IMR-90 (cell line): ENCODE results near the gene CHD3. TPM values are rescaled to one million over a fixed set of nuclear protein-coding genes. Genes with fewer than 3 reads are reported as not detected.

ENCODE experiments used
- ATAC-seq: fragments of 200-7000 bp; cut with Tn5 transposase; 2 replicates; pipeline ENCODE4 v1.9.1; 2020; ENCODE audit warnings: low read depth, mild to moderate bottlenecking, moderate library complexity
- BruUV-seq: library from RNA; stranded (reverse); fragments of 400-500 nt; replicated peaks from 2 replicates; lab custom pipeline; 2021; lab: Mats Ljungman, UMichigan
- CTCF ChIA-PET: fragments of 300-600 bp; formaldehyde crosslinking; extraction: SDS; loops from one replicate; lab custom pipeline; 2021; ENCODE audit warnings: antibody characterized with exemption; lab: Yijun Ruan, JAX
- POLR2A ChIA-PET: fragments of 300-600 bp; sonication (Branson Sonifier 250); formaldehyde crosslinking; loops from one replicate; lab custom pipeline; 2022; ENCODE audit warnings: antibody characterized with exemption; ENCODE audit not compliant: unreplicated experiment; lab: Charles Lee
- DNase-seq: peaks from one replicate; pipeline ENCODE4 v3.0.0; 2013
- H2AFZ ChIP-seq: replicated peaks from 2 replicates; pipeline ENCODE3; 2013; ENCODE audit warnings: low read length, mild to moderate bottlenecking; ENCODE audit not compliant: poor library complexity
- H2AK5ac ChIP-seq: 2 replicates; pipeline ENCODE4 v1.6.1; 2013; ENCODE audit warnings: low read depth, low read length, inconsistent platforms
- H2AK9ac ChIP-seq: replicated peaks from 2 replicates; pipeline ENCODE3; 2013; ENCODE audit warnings: mild to moderate bottlenecking, low read depth, low read length, moderate library complexity; ENCODE audit not compliant: poor library complexity
- H2BK120ac ChIP-seq: 2 replicates; pipeline ENCODE4 v1.6.1; 2013; ENCODE audit warnings: low read depth, low read length, inconsistent platforms
- H2BK15ac ChIP-seq: 3 replicates; pipeline ENCODE4 v1.6.1; 2013; ENCODE audit warnings: low read depth, low read length, inconsistent platforms
- H2BK20ac ChIP-seq: 2 replicates; pipeline ENCODE4 v1.6.1; 2013; ENCODE audit warnings: low read depth, mild to moderate bottlenecking, inconsistent platforms, low read length, moderate library complexity
- H2BK5ac ChIP-seq: 2 replicates; pipeline ENCODE4 v1.6.1; 2013; ENCODE audit warnings: mild to moderate bottlenecking, low read depth, low read length, inconsistent platforms; ENCODE audit not compliant: poor library complexity, severe bottlenecking
- H3K14ac ChIP-seq: replicated peaks from 2 replicates; pipeline ENCODE4 v1.6.1; 2013; ENCODE audit warnings: low read depth, low read length, inconsistent platforms
- H3K18ac ChIP-seq: 2 replicates; pipeline ENCODE4 v1.6.1; 2013; ENCODE audit warnings: low read depth, low read length, control low read depth
- H3K23ac ChIP-seq: 2 replicates; pipeline ENCODE4 v1.6.1; 2013; ENCODE audit warnings: low read depth, low read length, inconsistent platforms
- H3K27ac ChIP-seq: 2 replicates; pipeline ENCODE4 v1.5.1; 2013; ENCODE audit warnings: mild to moderate bottlenecking, control low read depth, low read length; ENCODE audit not compliant: insufficient read depth
- H3K27me3 ChIP-seq: 2 replicates; pipeline ENCODE4 v1.6.1; 2013; ENCODE audit warnings: low read length; ENCODE audit not compliant: control insufficient read depth, insufficient read depth
- H3K36me3 ChIP-seq: 2 replicates; pipeline ENCODE4 v1.6.1; 2013; ENCODE audit warnings: low read length, mixed read lengths; ENCODE audit not compliant: control insufficient read depth, insufficient read depth
- H3K4ac ChIP-seq: 2 replicates; pipeline ENCODE4 v1.6.1; 2013; ENCODE audit warnings: low read depth, low read length, inconsistent platforms
- H3K4me1 ChIP-seq: 2 replicates; pipeline ENCODE4 v1.6.1; 2013; ENCODE audit warnings: low read length, mixed read lengths; ENCODE audit not compliant: control insufficient read depth, insufficient read depth
- H3K4me2 ChIP-seq: 2 replicates; pipeline ENCODE4 v1.6.1; 2013; ENCODE audit warnings: low read depth, mild to moderate bottlenecking, control low read depth, low read length, moderate library complexity
- H3K4me3 ChIP-seq: 2 replicates; pipeline ENCODE4 v1.5.1; 2013; ENCODE audit warnings: low read depth, mild to moderate bottlenecking, control low read depth, low read length, moderate library complexity; ENCODE audit not compliant: insufficient read depth
- H3K56ac ChIP-seq: 2 replicates; pipeline ENCODE4 v1.6.1; 2013; ENCODE audit warnings: low read length, inconsistent platforms; ENCODE audit not compliant: insufficient read depth; ENCODE audit errors: extremely low read depth
- H3K79me1 ChIP-seq, 2 experiments: 2 replicates each; pipeline ENCODE4 v1.6.1; 2013; ENCODE audit warnings: low read length in 2 of 2, inconsistent platforms in 1 of 2, low read depth in 1 of 2
- H3K9ac ChIP-seq: 2 replicates; pipeline ENCODE4 v1.6.1; 2013; ENCODE audit warnings: low read depth, low read length, control low read depth
- H3K9me1 ChIP-seq: 2 replicates; pipeline ENCODE4 v1.6.1; 2013; ENCODE audit warnings: low read length, inconsistent platforms; ENCODE audit not compliant: insufficient read depth
- H3K9me3 ChIP-seq: 2 replicates; pipeline ENCODE4 v1.6.1; 2013; ENCODE audit warnings: low read length; ENCODE audit not compliant: control insufficient read depth, insufficient read depth
- H4K20me1 ChIP-seq: 2 replicates; pipeline ENCODE4 v1.6.1; 2013; ENCODE audit warnings: low read length, inconsistent platforms; ENCODE audit not compliant: insufficient read depth
- H4K5ac ChIP-seq: 2 replicates; pipeline ENCODE4 v1.6.1; 2013; ENCODE audit warnings: mild to moderate bottlenecking, low read depth, low read length, control low read depth
- H4K8ac ChIP-seq, 2 experiments: 2 replicates each; pipeline ENCODE4 v1.6.1; 2013; ENCODE audit warnings: low read depth in 2 of 2, low read length in 2 of 2, control low read depth in 1 of 2, inconsistent platforms in 1 of 2
- H4K91ac ChIP-seq: 2 replicates; pipeline ENCODE4 v1.6.1; 2013; ENCODE audit warnings: low read depth, low read length, inconsistent platforms; ENCODE audit not compliant: insufficient read depth
- BHLHE40 ChIP-seq: fragments of 150-350 bp; IDR thresholded peaks from 2 replicates; pipeline ENCODE4 v1.6.1; 2016; ENCODE audit warnings: mild to moderate bottlenecking, low read depth, low read length
- CEBPB ChIP-seq: IDR thresholded peaks from 2 replicates; pipeline ENCODE4 v1.6.1; 2012; ENCODE audit warnings: low read depth, low read length, improper control_type of control experiment
- CHD1 ChIP-seq: IDR thresholded peaks from 2 replicates; pipeline ENCODE4 v1.6.1; 2012; ENCODE audit warnings: low read depth, low read length, improper control_type of control experiment
- FOS ChIP-seq: fragments of 150-350 bp; IDR thresholded peaks from 2 replicates; pipeline ENCODE4 v1.6.1; 2016; ENCODE audit warnings: low read depth, low read length
- MAFK ChIP-seq: IDR thresholded peaks from 2 replicates; pipeline ENCODE4 v1.6.1; 2012; ENCODE audit warnings: low read depth, low read length, improper control_type of control experiment
- MAZ ChIP-seq: IDR thresholded peaks from 2 replicates; pipeline ENCODE4 v1.6.1; 2012; ENCODE audit warnings: low read depth, mild to moderate bottlenecking, low read length, improper control_type of control experiment, moderate library complexity, borderline replicate concordance
- MXI1 ChIP-seq: IDR thresholded peaks from 2 replicates; pipeline ENCODE4 v1.6.1; 2012; ENCODE audit warnings: low read depth, mild to moderate bottlenecking, low read length, moderate library complexity, borderline replicate concordance
- NFE2L2 ChIP-seq: fragments of 150-350 bp; IDR thresholded peaks from 2 replicates; pipeline ENCODE4 v1.6.1; 2016; ENCODE audit warnings: low read depth, mild to moderate bottlenecking, low read length
- POLR2A ChIP-seq: IDR thresholded peaks from 2 replicates; pipeline ENCODE4 v1.6.1; 2012; ENCODE audit warnings: mild to moderate bottlenecking, low read depth, low read length
- RAD21 ChIP-seq: IDR thresholded peaks from 2 replicates; pipeline ENCODE4 v1.6.1; 2012; ENCODE audit warnings: low read length, improper control_type of control experiment
- RCOR1 ChIP-seq: IDR thresholded peaks from 2 replicates; pipeline ENCODE4 v1.6.1; 2012; ENCODE audit warnings: mild to moderate bottlenecking, low read length, improper control_type of control experiment; ENCODE audit not compliant: insufficient replicate concordance
- RFX5 ChIP-seq: IDR thresholded peaks from 2 replicates; pipeline ENCODE4 v1.8.0; 2012; ENCODE audit warnings: low read depth, mild to moderate bottlenecking, low read length, moderate library complexity
- SMC3 ChIP-seq: fragments of 150-350 bp; IDR thresholded peaks from 2 replicates; pipeline ENCODE4 v1.6.1; 2016; ENCODE audit warnings: low read depth, mild to moderate bottlenecking, antibody characterized with exemption, low read length, moderate library complexity
- WGBS, 2 experiments: methylation state at CpG; one replicate each; pipeline versions ENCODE4 v1.1.5 to v1.1.7; 2013; ENCODE audit warnings: missing lambda C conversion rate in 2 of 2; ENCODE audit not compliant: insufficient read length in 1 of 2; ENCODE audit errors: extremely low coverage in 2 of 2; 5-methylcytosine and 5-hydroxymethylcytosine counted together
- dilution Hi-C: fragments of 300-500 bp; cut with HindIII; formaldehyde crosslinking; loops from one replicate; pipeline ENCODE4 v1.14.3; 2018; ENCODE audit warnings: low sequenced_read_pairs; ENCODE audit not compliant: unreplicated experiment
- in situ Hi-C: fragments of 300-500 bp; cut with MboI; formaldehyde crosslinking; loops from 3 replicates; pipeline ENCODE4 v1.14.3; 2019; ENCODE audit warnings: low sequenced_read_pairs, inconsistent platforms, mixed read lengths
- intact Hi-C: fragments of 100-400 bp; cut with micrococcal nuclease; formaldehyde crosslinking; loops from 2 replicates; pipeline ENCODE4 v1.10.0; 2022
- polyA plus RNA-seq, 3 experiments: library from polyadenylated mRNA; depleted of rRNA; stranded (reverse); fragments of >200 nt; gene quantifications; 2 replicates each; pipeline ENCODE4 v1.2.3, GENCODE V29; 2012; ENCODE audit warnings: low replicate concordance in 1 of 3
- total RNA-seq: library from RNA; depleted of rRNA; stranded (reverse); fragments of >200 nt; gene quantifications from 2 replicates; pipeline ENCODE4 v1.2.3, GENCODE V29; 2012
- TF ChIP-seq, protein P1 (sequence below): fragments of 150-350 bp; IDR thresholded peaks from 2 replicates; pipeline ENCODE4 v1.6.1; 2017; ENCODE audit warnings: mild to moderate bottlenecking, antibody characterized with exemption, low read length, low read depth
- TF ChIP-seq, protein P2 (sequence below): conservative IDR thresholded peaks from 2 replicates; pipeline ENCODE4 v1.5.1; 2012; ENCODE audit warnings: mild to moderate bottlenecking, low read depth, low read length, improper control_type of control experiment

CHD3 gene
- total and polyA plus RNA-seq, 2 of the 4 experiments (the other 2 are of a cell fraction) = 65.4 to 78.1 TPM

DNA sequence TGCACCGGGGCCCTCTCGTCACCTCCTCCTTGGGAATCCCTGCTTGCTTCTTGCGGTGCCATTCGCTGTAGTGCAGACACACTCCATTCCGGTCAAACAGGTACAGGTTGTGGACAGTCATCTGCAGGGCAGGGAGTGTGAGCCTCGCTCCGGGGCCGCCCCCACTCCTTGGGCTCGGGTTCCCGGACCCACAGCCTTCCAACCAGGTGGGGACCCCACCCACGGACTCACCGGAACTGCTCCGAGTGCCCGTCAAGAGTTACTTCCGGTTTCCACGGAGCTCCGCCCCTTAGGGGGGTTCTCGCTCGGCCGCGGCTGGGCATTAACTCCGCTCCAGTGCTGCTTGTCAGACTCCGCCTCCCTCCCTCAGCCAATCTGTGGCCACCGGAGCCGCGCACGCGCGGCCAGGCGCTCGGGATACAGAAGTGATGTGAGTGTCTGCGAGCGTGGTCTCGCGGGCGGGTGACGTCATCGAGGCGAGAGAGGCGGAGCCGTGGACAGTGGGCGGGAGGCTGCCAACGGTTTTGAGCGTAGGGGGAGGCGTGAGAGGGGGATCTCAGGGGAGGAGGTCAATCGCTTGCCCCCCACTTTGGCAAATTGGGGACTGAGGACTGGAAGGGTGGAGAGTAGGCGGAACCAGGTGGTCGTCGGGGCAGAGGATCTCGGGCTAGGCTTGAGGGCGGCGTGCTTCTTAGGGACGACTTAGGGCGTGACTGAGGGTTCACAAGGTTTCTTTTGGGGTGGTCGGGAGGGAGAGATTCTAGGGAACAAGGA is 43.3 kb downstream of the CHD3 start, which contains the start of the genes CNTROB and TRAPPC1:
Gene CNTROB (plus strand): TSS at position 498 of the 774 bp plus-strand sequence. CDS start 874 bp downstream, outside the sequence.
Gene TRAPPC1 (minus strand): TSS at position 238 of the 774 bp plus-strand sequence. CDS start 117 bp downstream, at position 121.
- H4K5ac ChIP-seq = peak within 1 kb of the TSS; percentile 84
- H3K23ac ChIP-seq = peak within 1 kb of the TSS; percentile 97
- peak within 1 kb of the TSS; percentile 88 for H3K4me3 ChIP-seq
- peak within 1 kb of the TSS; percentile 78 for H2BK120ac ChIP-seq
- peaks cover 38 to 67% of the 10 kb centered on the region in 2 experiments for H3K79me1 ChIP-seq
- H2BK5ac ChIP-seq = peak within 1 kb of the TSS; percentile 83
- peak within 1 kb of the TSS; percentile 97 for H2AFZ ChIP-seq
- H3K56ac ChIP-seq = peak within 1 kb of the TSS; percentile 86
- in situ Hi-C loops (no loop called here), intact Hi-C loops (loop anchor here (1.0 to 5.0 kb wide), 3 partner anchors 17 to 125 kb away; no protein-coding TSS in a partner anchor), dilution Hi-C loops (no loop called here)
- 0% methylated on average over 7 of the region's 55 CpGs; no CpG with 5 or more reads in 1 of the 2 experiments for WGBS, 2 experiments
- H3K27ac ChIP-seq = peak within 1 kb of the TSS; percentile 90
- peaks cover 10% of the 10 kb centered on the region for H3K9me1 ChIP-seq
- H2BK15ac ChIP-seq = 0 out of 3 replicates have a peak within 1 kb of the TSS, but pooled peaks have one; percentile 54
- no TSS peak for BruUV-seq
- H2AK5ac ChIP-seq = peak within 1 kb of the TSS; percentile 99
- H3K9ac ChIP-seq = peak within 1 kb of the TSS; percentile 94
- CTCF ChIA-PET = no interaction called here
- H2AK9ac ChIP-seq = peak within 1 kb of the TSS; percentile 100
- ATAC-seq = peak; percentile 96
- H3K18ac ChIP-seq = peak within 1 kb of the TSS; percentile 66
- H3K9me3 ChIP-seq = no peaks in the 10 kb centered on the region
- peak within 1 kb of the TSS; percentile 95 for H4K91ac ChIP-seq
- H4K8ac ChIP-seq = peak within 1 kb of the TSS; percentile 86 to 95
- peak within 1 kb of the TSS; percentile 99 for H3K14ac ChIP-seq
- no peaks in the 10 kb centered on the region; the same call in 1 of the 2 replicates for H4K20me1 ChIP-seq
- peak within 1 kb of the TSS; percentile 96 for H3K4ac ChIP-seq
- H3K4me1 ChIP-seq = peaks cover 7% of the 10 kb centered on the region; the same call in 1 of the 2 replicates
- no peaks in the 10 kb centered on the region for H3K27me3 ChIP-seq
- peak within 1 kb of the TSS; percentile 95 for H3K4me2 ChIP-seq
- H3K36me3 ChIP-seq = peaks cover 6% of the 10 kb centered on the region; the same call in 1 of the 2 replicates
- POLR2A ChIA-PET = interaction anchor here (0.6 to 1.0 kb wide), 3 partner anchors 14 to 16 kb away, joined by 4 to 9 read pairs (median 6); partner anchors contain the start of gene RNF227
- H2BK20ac ChIP-seq = no peak within 1 kb of the TSS; the same call in 1 of the 2 replicates
- DNase-seq = peak; percentile 99
- TF ChIP-seq MAZ (peak; percentile 75; the same call in 1 of the 2 replicates), RAD21 (no peak), RFX5 (no peak), POLR2A (peak; percentile 77; the same call in 1 of the 2 replicates), MAFK (no peak), CHD1 (no peak), SMC3 (no peak), MXI1 (peak; percentile 84; the same call in 1 of the 2 replicates), CEBPB (peak; percentile 38; the same call in 1 of the 2 replicates), RCOR1 (no peak), BHLHE40 (peak; percentile 60; the same call in 1 of the 2 replicates), FOS (peak; percentile 72), NFE2L2 (no peak)
- TF ChIP-seq, protein P1, sequence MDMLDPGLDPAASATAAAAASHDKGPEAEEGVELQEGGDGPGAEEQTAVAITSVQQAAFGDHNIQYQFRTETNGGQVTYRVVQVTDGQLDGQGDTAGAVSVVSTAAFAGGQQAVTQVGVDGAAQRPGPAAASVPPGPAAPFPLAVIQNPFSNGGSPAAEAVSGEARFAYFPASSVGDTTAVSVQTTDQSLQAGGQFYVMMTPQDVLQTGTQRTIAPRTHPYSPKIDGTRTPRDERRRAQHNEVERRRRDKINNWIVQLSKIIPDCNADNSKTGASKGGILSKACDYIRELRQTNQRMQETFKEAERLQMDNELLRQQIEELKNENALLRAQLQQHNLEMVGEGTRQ = no peak
- TF ChIP-seq, protein P2, sequence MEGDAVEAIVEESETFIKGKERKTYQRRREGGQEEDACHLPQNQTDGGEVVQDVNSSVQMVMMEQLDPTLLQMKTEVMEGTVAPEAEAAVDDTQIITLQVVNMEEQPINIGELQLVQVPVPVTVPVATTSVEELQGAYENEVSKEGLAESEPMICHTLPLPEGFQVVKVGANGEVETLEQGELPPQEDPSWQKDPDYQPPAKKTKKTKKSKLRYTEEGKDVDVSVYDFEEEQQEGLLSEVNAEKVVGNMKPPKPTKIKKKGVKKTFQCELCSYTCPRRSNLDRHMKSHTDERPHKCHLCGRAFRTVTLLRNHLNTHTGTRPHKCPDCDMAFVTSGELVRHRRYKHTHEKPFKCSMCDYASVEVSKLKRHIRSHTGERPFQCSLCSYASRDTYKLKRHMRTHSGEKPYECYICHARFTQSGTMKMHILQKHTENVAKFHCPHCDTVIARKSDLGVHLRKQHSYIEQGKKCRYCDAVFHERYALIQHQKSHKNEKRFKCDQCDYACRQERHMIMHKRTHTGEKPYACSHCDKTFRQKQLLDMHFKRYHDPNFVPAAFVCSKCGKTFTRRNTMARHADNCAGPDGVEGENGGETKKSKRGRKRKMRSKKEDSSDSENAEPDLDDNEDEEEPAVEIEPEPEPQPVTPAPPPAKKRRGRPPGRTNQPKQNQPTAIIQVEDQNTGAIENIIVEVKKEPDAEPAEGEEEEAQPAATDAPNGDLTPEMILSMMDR = no peak
